ENCODE data around the gene MED14.
"Not testable (repeated sequence)": the region's sequence is repeated elsewhere in the genome, so short reads cannot be mapped to it uniquely, and the experiment has no call there.

Gene MED14

DNA sequence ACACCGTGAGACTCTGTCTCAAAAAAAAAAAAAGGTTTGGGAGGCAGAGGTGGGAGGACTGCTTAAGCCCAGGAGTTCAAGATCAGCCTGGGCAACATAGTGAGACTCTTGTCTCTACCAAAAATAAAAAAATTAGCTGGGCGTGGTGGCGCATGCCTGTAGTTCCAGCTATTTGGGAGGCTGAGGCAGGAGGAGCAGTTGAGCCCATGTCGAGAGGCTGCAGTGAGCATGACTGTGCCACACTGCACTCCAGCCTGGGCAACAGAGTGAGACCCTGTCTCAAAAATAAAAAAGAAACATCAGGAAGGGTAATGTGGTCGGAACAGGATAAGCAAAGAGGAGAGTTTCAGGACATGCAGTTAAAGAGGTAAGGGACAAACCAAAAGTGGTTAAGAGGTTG, 2.8 kb downstream of the MED14 start:
- in situ Hi-C loops (cut with MboI; ENCODE audit: low sequenced_read_pairs), result not testable (repeated sequence)

- in situ Hi-C loops (cut with MboI; ENCODE audit: low sequenced_read_pairs), result no loop called here
Measured at GRCh38 chrX:40729598-40730584, 5.5 kb downstream of the MED14 start.

GRCh38 chrX:40727581-40728252, 7.6 kb downstream of the MED14 start:
- in situ Hi-C loops (cut with MboI; ENCODE audit: low sequenced_read_pairs), result no loop called here

- in situ Hi-C loops (cut with MboI; ENCODE audit: low sequenced_read_pairs), result no loop called here
Measured at GRCh38 chrX:40727093-40727492, 8.2 kb downstream of the MED14 start.

- in situ Hi-C loops (cut with MboI; ENCODE audit: low sequenced_read_pairs), result no loop called here
Measured at GRCh38 chrX:40722930-40723329, 12.4 kb downstream of the MED14 start.

- in situ Hi-C loops (cut with MboI; ENCODE audit: low sequenced_read_pairs), result no loop called here
Measured at GRCh38 chrX:40721489-40722106, 13.7 kb downstream of the MED14 start.

GRCh38 chrX:40720792-40721191, 14.6 kb downstream of the MED14 start:
- in situ Hi-C loops (cut with MboI; ENCODE audit: low sequenced_read_pairs), result no loop called here

DNA sequence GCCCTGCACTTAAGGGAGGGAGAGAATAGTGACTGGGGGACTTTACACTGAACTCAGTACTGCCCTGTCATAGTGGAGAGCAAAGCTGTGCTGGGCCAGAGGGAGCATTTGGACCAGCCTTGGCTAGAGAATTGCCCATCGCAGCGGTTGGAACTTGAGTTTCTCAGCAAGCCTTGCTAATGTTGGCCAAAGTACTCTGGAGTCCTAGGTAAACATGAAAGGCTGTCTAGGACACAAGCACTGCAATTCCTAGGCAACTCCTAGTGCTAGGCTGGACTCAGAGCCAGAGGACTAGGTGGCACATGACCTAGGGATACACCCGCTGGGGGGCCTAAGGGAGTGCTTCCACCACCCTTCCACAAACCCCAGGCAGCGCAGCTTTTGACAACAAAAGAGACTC, 15.0 kb downstream of the MED14 start:
- in situ Hi-C loops (cut with MboI; ENCODE audit: low sequenced_read_pairs), result no loop called here

DNA sequence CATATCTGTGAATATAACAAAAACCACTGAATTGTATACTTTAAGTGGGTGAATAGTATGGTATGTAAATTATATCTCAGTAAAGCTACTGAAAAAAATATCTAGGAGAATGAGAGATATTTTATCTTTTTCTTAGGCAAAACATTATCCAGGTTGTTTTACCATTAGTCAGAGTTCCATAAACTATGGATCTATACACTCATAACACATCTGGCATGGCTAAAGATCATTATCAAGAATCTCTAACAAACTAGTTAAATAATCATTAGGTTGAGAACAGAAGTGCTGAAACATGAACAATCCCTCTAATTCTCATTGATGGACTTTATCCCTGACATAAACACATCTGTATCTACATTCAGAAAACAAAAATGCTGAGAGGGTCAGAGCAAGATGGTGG, 15.6 kb downstream of the MED14 start:
- in situ Hi-C loops (cut with MboI; ENCODE audit: low sequenced_read_pairs), result no loop called here

DNA sequence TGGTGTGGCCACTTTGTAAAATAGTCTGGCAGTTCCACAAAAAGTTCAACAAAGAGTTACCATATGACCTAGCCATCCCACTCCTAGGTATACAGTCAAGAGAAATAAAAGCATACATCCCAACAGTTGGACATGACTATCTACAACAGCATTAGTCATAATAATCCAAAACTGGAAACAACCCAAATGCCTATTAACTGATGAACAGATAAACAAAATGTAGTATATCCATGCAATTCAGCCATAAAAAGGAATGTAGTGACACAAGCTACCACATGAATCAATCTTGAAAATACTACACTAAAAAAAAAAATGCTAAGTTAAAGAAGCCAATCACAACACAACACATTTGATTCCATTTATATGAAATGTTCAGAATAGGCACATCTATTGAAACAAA, 16.1 kb downstream of the MED14 start:
- in situ Hi-C loops (cut with MboI; ENCODE audit: low sequenced_read_pairs), result no loop called here

- in situ Hi-C loops (cut with MboI; ENCODE audit: low sequenced_read_pairs), result no loop called here
Measured at GRCh38 chrX:40709395-40709794, 25.9 kb downstream of the MED14 start.

- in situ Hi-C loops (cut with MboI; ENCODE audit: low sequenced_read_pairs), result no loop called here
Measured at GRCh38 chrX:40705658-40706312, 29.6 kb downstream of the MED14 start.

DNA sequence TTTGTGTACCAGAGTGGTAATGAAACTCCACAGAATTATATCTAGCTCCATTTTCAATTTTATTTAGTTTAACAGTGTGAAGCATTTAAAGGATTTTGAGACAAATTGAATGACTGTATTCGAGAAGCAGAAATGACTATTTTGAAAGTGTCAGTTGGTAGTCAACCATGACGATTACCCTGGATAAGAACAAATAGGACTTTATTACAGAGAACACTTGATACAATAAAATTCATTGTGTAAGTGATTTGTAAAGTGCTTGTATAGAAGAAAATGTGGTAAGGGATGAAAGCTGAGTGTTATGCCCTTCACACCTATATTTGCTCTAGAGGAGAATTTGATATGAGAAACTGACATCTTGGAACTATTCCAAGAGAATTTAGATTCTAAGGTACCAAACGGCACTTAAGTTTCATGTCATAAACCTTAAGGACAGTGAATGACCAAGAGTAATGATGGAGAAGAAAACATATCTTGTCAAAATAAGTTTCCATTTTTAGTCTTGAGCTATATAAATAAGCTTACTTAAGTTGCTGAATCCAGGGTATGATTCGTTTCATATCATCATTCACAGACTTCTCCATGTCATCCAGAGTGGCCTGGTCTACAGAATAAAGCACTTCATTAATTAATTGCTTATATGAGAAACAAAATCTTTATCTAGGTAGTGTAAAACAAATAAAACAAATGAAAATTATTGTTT, 34.6 kb downstream of the MED14 start:
- in situ Hi-C loops (cut with MboI; ENCODE audit: low sequenced_read_pairs), result no loop called here

GRCh38 chrX:40698851-40699250, 36.5 kb downstream of the MED14 start:
- in situ Hi-C loops (cut with MboI; ENCODE audit: low sequenced_read_pairs), result no loop called here

DNA sequence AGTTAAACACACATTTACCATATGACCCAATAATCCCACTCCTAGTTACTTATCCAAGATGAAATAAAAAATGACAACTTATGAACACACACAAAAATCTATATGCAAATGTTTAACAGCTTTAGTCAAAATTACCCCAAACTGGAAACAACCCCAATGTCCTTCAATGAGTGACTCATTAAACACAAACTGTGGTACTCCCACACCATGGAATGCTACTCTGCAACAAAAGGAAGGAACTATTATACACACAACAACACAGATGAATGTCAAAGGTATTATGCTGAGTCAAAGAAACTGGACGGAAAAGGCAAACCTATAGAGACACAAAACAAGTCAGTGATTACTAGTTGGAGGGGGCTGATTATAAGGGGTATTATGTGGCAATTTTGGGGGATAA, 40.5 kb downstream of the MED14 start:
- in situ Hi-C loops (cut with MboI; ENCODE audit: low sequenced_read_pairs), result no loop called here

DNA sequence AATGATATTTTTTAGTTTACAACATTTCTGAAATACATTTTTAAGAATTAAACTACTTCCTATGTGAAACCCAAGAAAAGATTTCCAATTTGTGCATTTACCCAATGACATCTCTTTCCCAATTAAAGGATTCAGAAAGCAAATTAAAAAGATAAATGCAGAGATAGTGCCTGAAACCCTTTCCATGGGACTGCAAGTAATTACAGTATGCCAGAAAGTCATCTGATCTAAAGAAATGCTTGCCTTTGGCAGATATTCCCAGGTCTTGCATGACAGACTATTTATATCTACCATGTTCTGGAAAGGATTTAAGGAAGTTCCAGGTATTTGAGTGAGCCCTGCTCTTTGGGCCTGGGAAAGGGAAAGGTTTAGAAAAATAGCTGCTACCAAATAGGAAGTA, 46.4 kb downstream of the MED14 start:
- in situ Hi-C loops (cut with MboI; ENCODE audit: low sequenced_read_pairs), result no loop called here

- in situ Hi-C loops (cut with MboI; ENCODE audit: low sequenced_read_pairs), result no loop called here
Measured at GRCh38 chrX:40687169-40687568, 48.2 kb downstream of the MED14 start.

DNA sequence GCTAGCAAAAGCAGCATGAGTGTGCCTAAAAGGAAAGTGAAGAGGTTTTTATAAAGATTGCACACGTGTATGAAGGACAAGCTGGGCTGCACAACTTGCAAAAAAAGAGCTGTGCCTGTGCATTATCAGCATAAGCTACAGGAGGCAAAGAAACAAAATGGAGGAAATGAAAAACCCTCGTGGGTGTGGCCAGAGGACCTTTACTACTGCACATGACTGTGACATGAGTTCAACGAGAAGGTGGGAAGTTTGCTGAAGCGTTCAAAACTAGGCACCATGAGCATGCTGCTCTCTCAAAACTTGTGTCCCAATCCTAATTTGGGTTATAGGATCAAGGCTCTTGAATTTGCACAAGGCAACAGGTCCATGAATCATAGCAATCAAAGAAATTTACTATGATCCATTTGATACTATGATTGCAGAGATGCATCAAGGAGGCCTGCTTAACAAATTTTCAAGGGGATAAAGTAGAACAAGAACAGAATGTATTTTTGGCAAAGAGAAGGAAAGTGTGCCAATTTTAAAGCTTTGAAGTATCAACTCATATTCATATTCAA, 49.9 kb downstream of the MED14 start:
- in situ Hi-C loops (cut with MboI; ENCODE audit: low sequenced_read_pairs), result no loop called here

DNA sequence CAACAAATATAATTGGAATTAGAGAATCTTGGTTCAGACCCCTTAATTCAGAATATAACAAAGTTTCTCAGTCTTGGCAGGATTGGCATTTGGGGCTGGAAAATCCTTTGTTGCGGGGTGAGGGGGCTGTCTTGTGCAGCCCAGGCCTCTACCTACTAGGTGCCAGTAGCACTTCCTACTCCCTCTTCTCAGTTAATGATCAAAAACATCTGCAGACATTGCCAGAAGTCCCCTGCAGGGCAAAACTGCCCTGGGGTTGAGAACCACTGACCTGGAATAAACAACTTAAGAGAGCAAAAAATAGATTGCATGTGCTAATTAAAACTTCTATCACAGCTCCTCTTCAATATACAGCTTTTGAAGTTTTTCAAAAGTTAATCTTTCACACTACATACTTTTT, 51.2 kb downstream of the MED14 start:
- in situ Hi-C loops (cut with MboI; ENCODE audit: low sequenced_read_pairs), result no loop called here

DNA sequence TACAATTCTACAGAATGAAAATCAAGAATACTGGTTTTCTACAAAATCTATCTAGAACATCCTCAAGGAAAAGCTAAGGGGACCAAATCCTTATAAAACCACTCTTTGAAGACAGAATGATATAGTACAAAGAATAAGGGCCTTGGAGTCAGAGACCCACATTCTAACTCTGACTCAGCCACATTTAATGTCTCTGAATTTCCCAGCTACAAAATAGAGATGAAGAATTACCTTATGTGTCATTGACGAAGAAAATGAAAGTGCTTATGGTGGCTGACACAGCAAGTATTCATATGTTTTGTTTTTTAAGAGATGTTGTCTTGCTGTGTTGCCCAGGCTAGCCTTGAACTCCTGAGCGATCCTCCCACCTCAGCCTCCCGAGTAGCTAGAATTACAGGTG, 52.1 kb downstream of the MED14 start:
- in situ Hi-C loops (cut with MboI; ENCODE audit: low sequenced_read_pairs), result no loop called here
